ENCODE measurements around the gene GOLGA5.
"Not testable (repeated sequence)": the region's sequence is repeated elsewhere in the genome, so short reads cannot be mapped to it uniquely, and the experiment has no call there.

The GOLGA5 gene

DNA sequence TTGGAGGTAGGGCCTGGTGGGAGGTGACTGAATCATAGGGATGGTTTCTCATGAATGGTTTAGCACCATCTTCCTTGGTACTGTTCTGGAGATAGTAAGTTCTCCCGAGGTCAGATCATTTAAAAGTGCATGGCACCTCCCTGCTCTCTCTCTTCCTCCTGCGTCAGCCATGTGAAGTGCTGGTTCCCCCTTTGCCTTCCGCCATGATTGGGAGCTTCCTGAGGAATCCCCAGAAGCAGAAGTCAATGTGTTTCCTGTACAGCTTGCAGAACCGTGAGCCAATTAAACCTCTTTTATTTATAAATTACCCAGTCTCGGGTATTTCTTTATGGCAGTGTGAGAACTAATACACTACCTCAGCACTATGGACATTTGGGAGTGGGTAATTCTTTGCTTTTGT is 40.9 kb upstream of the GOLGA5 start:
- H3K4me3 ChIP-seq: peak overlapping the region in 1 of 10 experiments; percentile 17; a peak in 2 of 20 replicates
- H3K4me1 ChIP-seq: peaks cover 38 to 88% (median 47%) of the 10 kb centered on the region in 10 experiments
- H4K20me1 ChIP-seq: peaks cover 0 to 1% (median 0%) of the 10 kb centered on the region in 11 experiments; a peak in 2 of 22 replicates
- 0 out of 22 replicates have a peak, but pooled peaks cover 0 to 4% (median 0%) of the 10 kb centered on the region in 11 experiments for H3K36me3 ChIP-seq
- H3K4me2 ChIP-seq: peak overlapping the region; percentile 5 to 88 (median 83); a peak in 20 of 22 replicates
- no peak for TF ChIP-seq Cebpa-rat (IDR thresholded peaks at IDR 0.05)
- peaks cover 13 to 65% (median 30%) of the 10 kb centered on the region in 11 experiments; a peak in 21 of 22 replicates for H3K9me3 ChIP-seq (replicated peaks in 1 of 11)
- peaks cover 0 to 6% (median 1%) of the 10 kb centered on the region in 11 experiments; a peak in 8 of 22 replicates for H3K27me3 ChIP-seq
- peak overlapping the region in 9 of 11 experiments; percentile 50 to 96 (median 67); a peak in 18 of 22 replicates for H3K27ac ChIP-seq
- peak overlapping the region in 3 of 11 experiments; percentile 60 to 75 (median 72); a peak in 5 of 22 replicates for H3K9ac ChIP-seq

DNA sequence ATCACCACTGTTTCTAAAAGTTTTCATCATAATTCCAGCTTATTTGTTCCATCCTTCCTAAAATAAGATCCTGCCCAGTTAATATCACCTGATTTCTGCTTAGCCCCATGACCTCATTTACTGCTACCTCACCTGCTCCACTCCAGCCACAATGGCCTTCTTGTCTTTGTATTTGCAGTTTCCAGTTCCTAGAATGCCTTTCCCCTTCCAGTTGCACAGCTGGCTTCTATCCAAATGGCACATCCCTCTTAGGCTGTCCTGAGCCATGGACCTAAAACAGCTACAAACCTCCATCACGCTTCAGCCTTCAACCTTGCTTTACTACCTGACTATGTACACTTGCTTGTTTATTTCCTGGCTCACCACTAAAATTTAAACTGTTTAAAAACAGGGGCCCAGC is 39.1 kb upstream of the GOLGA5 start:
- H3K27me3 ChIP-seq: no peaks in the 10 kb centered on the region
- H3K27ac ChIP-seq: peak overlapping the region in 2 of 11 experiments; percentile 53 to 96; a peak in 3 of 22 replicates
- 0 out of 22 replicates have a peak, but pooled peaks cover 0 to 4% (median 0%) of the 10 kb centered on the region in 11 experiments for H3K36me3 ChIP-seq
- TF ChIP-seq Cebpa-rat (IDR thresholded peaks at IDR 0.05): no peak
- H3K4me3 ChIP-seq: no peak overlapping the region
- H3K4me2 ChIP-seq: peak overlapping the region in 3 of 11 experiments; percentile 68 to 86 (median 85); a peak in 5 of 22 replicates
- peaks cover 45 to 93% (median 52%) of the 10 kb centered on the region in 10 experiments for H3K4me1 ChIP-seq
- no peak overlapping the region for H3K9ac ChIP-seq
- H3K9me3 ChIP-seq (replicated peaks in 1 of 11): peaks cover 9 to 66% (median 30%) of the 10 kb centered on the region in 11 experiments
- H4K20me1 ChIP-seq: no peaks in the 10 kb centered on the region

DNA sequence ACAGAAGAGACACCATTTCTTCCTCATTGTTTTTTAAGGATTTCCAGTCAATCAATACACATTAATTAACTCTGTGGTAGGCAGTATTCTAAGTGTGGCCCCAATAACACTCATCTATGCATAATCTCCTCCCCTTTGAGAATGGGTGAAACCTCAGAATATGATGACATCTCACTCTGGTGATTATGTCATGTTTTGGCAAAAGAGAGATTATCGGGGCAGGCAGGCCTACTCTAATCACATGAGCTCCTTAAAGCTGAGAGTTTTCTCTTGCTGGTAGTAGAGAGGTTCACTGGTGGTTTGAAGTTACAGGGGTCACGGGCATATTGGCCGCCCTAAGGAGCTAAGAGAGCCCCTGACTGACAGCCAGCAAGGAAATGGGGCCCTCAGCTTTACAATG is 38.6 kb upstream of the GOLGA5 start:
- Histone ChIP-seq H3K4me3 (no peak overlapping the region), H3K36me3 (0 out of 22 replicates have a peak, but pooled peaks cover 0 to 4% (median 0%) of the 10 kb centered on the region in 11 experiments), H3K4me1 (peaks cover 45 to 95% (median 52%) of the 10 kb centered on the region in 10 experiments), H3K27me3 (no peaks in the 10 kb centered on the region), H3K27ac (peak overlapping the region in 3 of 11 experiments; percentile 33 to 96 (median 53); a peak in 6 of 22 replicates), H4K20me1 (no peaks in the 10 kb centered on the region), H3K4me2 (peak overlapping the region in 2 of 11 experiments; percentile 68 to 86; a peak in 5 of 22 replicates), H3K9me3 (replicated peaks in 1 of 11) (peaks cover 5 to 61% (median 26%) of the 10 kb centered on the region in 11 experiments; a peak in 18 of 22 replicates), H3K9ac (no peak overlapping the region; a peak in 1 of 22 replicates)
- TF ChIP-seq Cebpa-rat (IDR thresholded peaks at IDR 0.05): no peak

DNA sequence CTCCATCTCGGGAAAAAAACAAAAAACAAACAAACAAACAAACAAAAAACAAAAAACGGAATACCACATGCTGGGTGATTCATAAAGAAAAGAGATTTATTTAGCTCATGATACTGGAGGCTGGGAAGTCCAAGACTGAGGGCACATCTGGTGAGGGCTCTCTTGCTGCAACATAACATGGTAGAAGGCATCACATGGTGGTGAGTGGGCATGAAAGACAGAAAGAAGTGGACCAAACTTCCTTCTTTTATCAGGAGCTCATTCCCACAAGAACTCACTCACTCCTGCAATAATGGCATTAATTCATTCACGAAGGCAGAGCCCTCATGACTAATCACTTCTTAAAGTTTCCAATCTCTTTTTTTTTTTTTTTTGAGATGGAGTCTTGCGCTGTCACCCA is 37.7 kb upstream of the GOLGA5 start:
- Histone ChIP-seq H3K4me3 (no peak overlapping the region), H3K4me2 (peak overlapping the region in 2 of 11 experiments; percentile 20 to 24; a peak in 2 of 22 replicates), H3K9me3 (replicated peaks in 1 of 11) (peaks cover 5 to 58% (median 26%) of the 10 kb centered on the region in 11 experiments; a peak in 17 of 22 replicates), H3K4me1 (peaks cover 37 to 88% (median 44%) of the 10 kb centered on the region in 10 experiments), H3K9ac (no peak overlapping the region; a peak in 1 of 22 replicates), H4K20me1 (no peaks in the 10 kb centered on the region), H3K36me3 (0 out of 22 replicates have a peak, but pooled peaks cover 0 to 4% (median 0%) of the 10 kb centered on the region in 11 experiments), H3K27ac (peak overlapping the region in 3 of 11 experiments; percentile 33 to 96 (median 53); a peak in 5 of 22 replicates), H3K27me3 (no peaks in the 10 kb centered on the region)
- no peak for TF ChIP-seq Cebpa-rat (IDR thresholded peaks at IDR 0.05)

DNA sequence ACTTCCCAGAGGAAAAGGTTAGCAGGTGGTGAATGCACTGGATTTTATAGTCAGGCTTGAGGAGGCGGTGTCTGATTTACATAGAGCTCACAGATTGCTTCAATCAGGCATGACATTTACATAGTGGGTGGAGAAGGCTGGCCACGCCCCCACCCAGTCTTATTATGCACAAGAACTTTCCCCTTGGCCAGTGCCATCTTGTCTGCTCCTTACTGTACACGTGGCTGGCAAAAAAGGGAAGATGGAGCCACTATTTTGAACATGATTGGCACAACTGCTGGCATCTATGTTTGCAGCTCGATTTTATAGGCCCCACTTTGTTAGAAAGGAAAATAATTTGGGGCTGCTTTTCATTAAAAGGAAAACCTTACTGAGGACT is 34.8 kb upstream of the GOLGA5 start:
- no peak for TF ChIP-seq Cebpa-rat (IDR thresholded peaks at IDR 0.05)
- no peak overlapping the region for H3K4me3 ChIP-seq
- H3K4me1 ChIP-seq: peaks cover 17 to 87% (median 26%) of the 10 kb centered on the region in 10 experiments
- peak overlapping the region in 8 of 11 experiments; percentile 20 to 96 (median 35); a peak in 9 of 22 replicates for H3K27ac ChIP-seq
- 0 out of 22 replicates have a peak, but pooled peaks cover 0 to 4% (median 0%) of the 10 kb centered on the region in 11 experiments for H3K36me3 ChIP-seq
- no peaks in the 10 kb centered on the region for H3K27me3 ChIP-seq
- no peak overlapping the region for H3K9ac ChIP-seq
- H3K4me2 ChIP-seq: peak overlapping the region; percentile 12 to 66 (median 49); a peak in 14 of 22 replicates
- peaks cover 5 to 51% (median 14%) of the 10 kb centered on the region in 11 experiments; a peak in 15 of 22 replicates for H3K9me3 ChIP-seq (replicated peaks in 1 of 11)
- H4K20me1 ChIP-seq: no peaks in the 10 kb centered on the region

DNA sequence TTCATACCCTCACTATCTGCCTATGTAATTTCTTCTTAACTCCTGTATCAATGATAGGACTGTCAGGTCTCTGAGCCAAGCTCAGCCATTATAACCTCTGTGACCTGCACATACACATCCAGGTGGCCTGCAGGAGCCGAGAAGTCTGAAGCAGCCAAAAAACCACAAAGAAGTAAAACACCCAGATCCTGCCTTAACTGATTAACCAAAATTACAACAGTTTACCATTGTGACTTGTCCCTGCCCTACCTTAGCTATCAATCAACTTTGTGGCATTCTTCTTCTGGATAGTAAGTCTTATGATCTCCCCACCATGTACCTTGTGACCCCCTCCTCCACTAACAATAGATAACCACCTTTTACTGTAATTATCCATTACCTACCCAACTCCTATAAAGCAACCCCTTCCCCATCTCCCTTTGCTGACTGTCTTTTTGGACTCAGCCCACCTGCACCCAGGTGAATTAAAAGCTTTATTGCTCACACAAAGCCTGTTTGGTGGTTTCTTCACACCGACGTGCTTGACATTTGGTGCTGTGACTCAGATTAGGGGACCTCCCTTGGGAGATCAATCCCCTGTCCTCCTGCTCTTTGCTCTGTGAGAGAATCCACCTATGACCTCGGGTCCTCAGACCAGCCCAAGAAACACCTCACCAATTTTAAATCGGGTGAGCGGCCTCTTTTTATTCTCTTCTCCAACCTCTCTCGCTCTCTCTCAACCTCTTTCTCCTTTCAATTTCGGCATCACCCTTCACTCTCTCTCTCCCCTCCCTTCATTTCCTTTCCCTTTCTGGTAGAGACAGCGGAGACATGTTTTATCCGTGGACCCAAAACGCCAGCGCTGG is 34.2 kb upstream of the GOLGA5 start:
- no peak for TF ChIP-seq Cebpa-rat (IDR thresholded peaks at IDR 0.05)
- Histone ChIP-seq H3K4me3 (no peak overlapping the region), H3K36me3 (0 out of 22 replicates have a peak, but pooled peaks cover 0 to 4% (median 0%) of the 10 kb centered on the region in 11 experiments), H4K20me1 (no peaks in the 10 kb centered on the region), H3K4me2 (peak overlapping the region; percentile 12 to 66 (median 49); a peak in 18 of 22 replicates), H3K27me3 (no peaks in the 10 kb centered on the region), H3K9me3 (replicated peaks in 1 of 11) (peaks cover 5 to 50% (median 14%) of the 10 kb centered on the region in 11 experiments; a peak in 15 of 22 replicates), H3K9ac (no peak overlapping the region), H3K27ac (peak overlapping the region in 9 of 11 experiments; percentile 20 to 96 (median 32); a peak in 9 of 22 replicates), H3K4me1 (peaks cover 17 to 87% (median 32%) of the 10 kb centered on the region in 10 experiments)

DNA sequence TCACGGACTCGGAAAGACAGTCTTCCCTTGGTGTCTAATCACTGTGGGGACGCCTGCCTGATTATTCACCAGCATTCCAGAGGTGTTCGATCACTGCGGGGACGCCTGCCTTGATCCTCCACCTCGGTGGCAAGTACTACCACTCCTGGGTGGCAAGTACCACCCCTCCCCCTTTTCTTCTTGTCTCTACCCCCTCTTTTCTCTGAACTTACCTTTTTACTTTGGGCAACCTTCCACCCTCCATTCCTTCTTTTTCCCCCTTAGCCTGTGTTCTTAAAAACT is 33.6 kb upstream of the GOLGA5 start:
- H3K9me3 ChIP-seq (replicated peaks in 1 of 11): peaks cover 5 to 48% (median 14%) of the 10 kb centered on the region in 11 experiments; a peak in 15 of 22 replicates
- H4K20me1 ChIP-seq: no peaks in the 10 kb centered on the region
- H3K27ac ChIP-seq: no peak overlapping the region
- H3K27me3 ChIP-seq: no peaks in the 10 kb centered on the region
- H3K4me2 ChIP-seq: peak overlapping the region in 9 of 11 experiments; percentile 12 to 66 (median 49); a peak in 10 of 22 replicates
- no peak overlapping the region for H3K4me3 ChIP-seq
- H3K9ac ChIP-seq: no peak overlapping the region
- no peak for TF ChIP-seq Cebpa-rat (IDR thresholded peaks at IDR 0.05)
- H3K36me3 ChIP-seq: 0 out of 22 replicates have a peak, but pooled peaks cover 0 to 4% (median 0%) of the 10 kb centered on the region in 11 experiments
- H3K4me1 ChIP-seq: peaks cover 17 to 87% (median 34%) of the 10 kb centered on the region in 10 experiments

DNA sequence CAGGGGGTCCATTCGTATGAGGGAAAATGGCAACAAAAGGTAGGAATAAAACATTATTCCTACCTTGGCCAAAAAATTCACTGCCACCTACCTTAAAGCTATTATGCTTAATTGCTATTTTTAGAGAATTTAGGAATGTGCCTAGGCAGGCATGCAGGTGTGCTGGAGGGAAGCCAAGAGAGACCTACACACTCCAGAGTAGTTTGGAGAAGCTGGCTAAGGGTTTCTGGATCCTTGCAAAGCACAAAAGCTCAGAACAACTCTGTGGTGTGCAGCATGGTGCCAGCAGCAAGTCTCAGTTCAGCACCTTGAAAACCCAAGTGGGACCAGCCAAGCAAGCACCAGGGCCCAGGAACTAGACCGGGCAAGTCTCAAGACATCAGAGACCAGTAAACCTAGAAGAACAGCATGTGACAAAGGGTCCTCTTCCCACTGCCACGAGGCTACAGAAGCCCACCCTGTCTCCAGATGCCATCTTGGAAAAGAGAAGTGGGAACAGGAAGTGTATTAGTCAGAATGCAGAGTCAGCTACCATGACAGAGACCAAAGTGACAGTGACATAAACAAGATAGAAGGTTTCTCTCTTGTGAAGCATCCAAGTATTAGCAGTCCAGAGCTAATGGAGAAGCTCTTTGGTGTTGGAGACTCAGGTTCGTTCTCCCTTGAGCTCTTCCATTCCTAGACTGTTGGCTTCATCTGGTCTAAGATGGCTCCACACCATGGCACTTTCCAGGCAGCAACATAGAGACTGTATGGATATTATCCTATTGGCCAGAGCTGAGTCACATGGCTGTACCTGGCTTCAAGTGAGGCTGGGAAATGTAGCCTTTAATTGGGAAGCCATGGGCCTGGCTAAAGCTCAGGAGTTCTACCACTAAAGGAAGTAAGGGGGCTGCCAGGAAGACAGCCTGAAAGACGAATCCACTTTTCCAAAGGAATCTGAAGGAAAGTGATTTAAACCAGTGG is 30.2 kb upstream of the GOLGA5 start:
- H3K4me2 ChIP-seq: peak overlapping the region; percentile 5 to 94 (median 56); a peak in 18 of 22 replicates
- not testable (repeated sequence) for H3K27me3 ChIP-seq, H3K4me3 ChIP-seq, H3K36me3 ChIP-seq, H4K20me1 ChIP-seq
- peaks cover 0 to 15% (median 5%) of the 10 kb centered on the region in 11 experiments; a peak in 11 of 22 replicates for H3K9me3 ChIP-seq (replicated peaks in 1 of 11)
- peaks cover 29 to 92% (median 45%) of the 10 kb centered on the region in 10 experiments for H3K4me1 ChIP-seq
- H3K9ac ChIP-seq: peak overlapping the region in 3 of 11 experiments; percentile 49 to 72 (median 65); a peak in 6 of 22 replicates
- H3K27ac ChIP-seq: peak overlapping the region in 8 of 11 experiments; percentile 40 to 88 (median 71); a peak in 17 of 22 replicates

DNA sequence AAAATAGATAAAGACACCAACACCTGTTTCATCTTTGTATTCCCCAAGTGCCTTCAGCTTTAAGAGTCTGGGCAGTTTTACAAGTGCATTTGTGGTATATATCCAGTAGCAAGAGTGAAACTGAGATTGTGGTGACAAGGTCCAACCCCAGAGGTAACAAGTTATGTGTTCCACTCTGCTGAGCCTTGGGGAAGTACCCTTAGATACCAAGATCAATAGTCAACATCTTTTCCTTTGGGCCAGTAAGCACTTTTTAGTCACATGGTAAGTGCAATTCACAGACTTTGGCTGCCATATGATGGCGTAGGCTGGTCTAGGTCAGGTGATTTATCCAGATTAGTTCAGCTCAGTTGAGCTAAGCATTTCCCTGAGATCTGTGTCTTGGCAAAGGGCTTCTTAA is 25.9 kb upstream of the GOLGA5 start:
- H3K36me3 ChIP-seq: not testable (repeated sequence)
- H3K4me2 ChIP-seq: peak overlapping the region; percentile 6 to 94 (median 40); a peak in 19 of 22 replicates

More for the DNA sequence above, 25.9 kb upstream of the GOLGA5 start:
- not testable (repeated sequence) for H4K20me1 ChIP-seq; H3K27me3 ChIP-seq; H3K9me3 ChIP-seq (replicated peaks in 1 of 11); H3K4me3 ChIP-seq
- Histone ChIP-seq H3K4me1 (peaks cover 12 to 99% (median 30%) of the 10 kb centered on the region in 10 experiments), H3K27ac (peak overlapping the region in 4 of 11 experiments; percentile 37 to 99 (median 94); a peak in 6 of 22 replicates), H3K9ac (peak overlapping the region in 3 of 11 experiments; percentile 52 to 88 (median 87); a peak in 7 of 22 replicates)

Data from BLaER1 treated with 17β-estradiol and CSF1 and Interleukin-3, amounts not matched to agents 10 nM and 100 nM (cell line).